C4-2B (cell line): ENCODE results near the gene CHCHD1.

ENCODE experiments used
- ZFX ChIP-seq: fragments of 450-650 bp; IDR thresholded peaks from 2 replicates; pipeline ENCODE4 v1.6.1; 2017
- TF ChIP-seq, protein P1 (sequence below): fragments of 450-650 bp; conservative IDR thresholded peaks from 2 replicates; pipeline ENCODE4 v1.5.1; 2017; ENCODE audit warnings: mild to moderate bottlenecking

DNA sequence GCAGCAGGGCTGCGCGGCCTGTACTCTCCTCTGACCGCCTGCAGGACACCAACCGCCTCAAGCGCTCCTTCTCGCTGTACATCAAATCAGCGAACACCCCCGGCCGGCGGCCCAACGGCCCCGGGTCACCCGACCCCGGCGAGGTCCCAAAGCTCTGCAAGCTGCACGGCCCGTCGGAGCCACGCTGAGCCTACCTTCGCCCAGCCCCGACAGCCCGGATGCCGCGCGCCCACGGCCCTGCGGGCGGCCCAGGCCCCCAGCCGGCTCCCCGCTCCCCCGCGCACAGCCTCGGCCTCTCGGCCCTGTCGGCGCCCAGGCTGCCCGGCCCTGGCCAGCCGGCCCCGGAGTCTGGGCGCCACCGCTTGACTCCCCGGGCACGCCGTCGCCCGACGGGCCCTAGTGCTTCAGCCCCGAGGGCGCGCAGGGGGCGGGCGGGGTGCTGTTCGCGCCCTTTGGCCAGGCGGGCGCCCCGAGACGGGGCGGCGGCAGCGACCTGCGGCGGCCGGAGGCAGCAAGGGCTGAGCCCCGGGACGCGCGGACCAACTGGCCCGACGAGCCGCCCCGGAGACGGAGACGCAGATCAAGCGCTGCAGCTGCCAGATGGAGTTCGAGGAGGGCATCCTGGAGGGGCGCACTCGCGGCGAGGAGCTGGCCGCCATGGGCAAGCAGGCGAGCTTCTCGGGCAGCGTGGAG, 48.8 kb upstream of the CHCHD1 start:
- TF ChIP-seq, protein P1, sequence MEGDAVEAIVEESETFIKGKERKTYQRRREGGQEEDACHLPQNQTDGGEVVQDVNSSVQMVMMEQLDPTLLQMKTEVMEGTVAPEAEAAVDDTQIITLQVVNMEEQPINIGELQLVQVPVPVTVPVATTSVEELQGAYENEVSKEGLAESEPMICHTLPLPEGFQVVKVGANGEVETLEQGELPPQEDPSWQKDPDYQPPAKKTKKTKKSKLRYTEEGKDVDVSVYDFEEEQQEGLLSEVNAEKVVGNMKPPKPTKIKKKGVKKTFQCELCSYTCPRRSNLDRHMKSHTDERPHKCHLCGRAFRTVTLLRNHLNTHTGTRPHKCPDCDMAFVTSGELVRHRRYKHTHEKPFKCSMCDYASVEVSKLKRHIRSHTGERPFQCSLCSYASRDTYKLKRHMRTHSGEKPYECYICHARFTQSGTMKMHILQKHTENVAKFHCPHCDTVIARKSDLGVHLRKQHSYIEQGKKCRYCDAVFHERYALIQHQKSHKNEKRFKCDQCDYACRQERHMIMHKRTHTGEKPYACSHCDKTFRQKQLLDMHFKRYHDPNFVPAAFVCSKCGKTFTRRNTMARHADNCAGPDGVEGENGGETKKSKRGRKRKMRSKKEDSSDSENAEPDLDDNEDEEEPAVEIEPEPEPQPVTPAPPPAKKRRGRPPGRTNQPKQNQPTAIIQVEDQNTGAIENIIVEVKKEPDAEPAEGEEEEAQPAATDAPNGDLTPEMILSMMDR: no peak
- no peak for TF ChIP-seq ZFX
